C4-2B (cell line): Measurements from ENCODE around the gene ERBB3.

ENCODE experiments used
- CTCF ChIP-seq: fragments of 450-650 bp; conservative IDR thresholded peaks from 2 replicates; pipeline ENCODE4 v1.5.1; 2017; ENCODE audit warnings: mild to moderate bottlenecking
- ZFX ChIP-seq: fragments of 450-650 bp; IDR thresholded peaks from 2 replicates; pipeline ENCODE4 v1.6.1; 2017

GRCh38 chr12:56143217-56143616, 63.3 kb downstream of the ERBB3 start:
- TF ChIP-seq CTCF (no peak), ZFX (no peak)
